ENCODE data around the gene B4GALT3. TPM values are rescaled to one million over a fixed set of nuclear protein-coding genes. Genes with fewer than 3 reads are reported as not detected.

Gene B4GALT3
- total and polyA plus RNA-seq, 2 of the 8 experiments (the other 6 are each of a cell fraction or from before 2014, with no cell fraction given), result 42.3 to 43.0 TPM

DNA sequence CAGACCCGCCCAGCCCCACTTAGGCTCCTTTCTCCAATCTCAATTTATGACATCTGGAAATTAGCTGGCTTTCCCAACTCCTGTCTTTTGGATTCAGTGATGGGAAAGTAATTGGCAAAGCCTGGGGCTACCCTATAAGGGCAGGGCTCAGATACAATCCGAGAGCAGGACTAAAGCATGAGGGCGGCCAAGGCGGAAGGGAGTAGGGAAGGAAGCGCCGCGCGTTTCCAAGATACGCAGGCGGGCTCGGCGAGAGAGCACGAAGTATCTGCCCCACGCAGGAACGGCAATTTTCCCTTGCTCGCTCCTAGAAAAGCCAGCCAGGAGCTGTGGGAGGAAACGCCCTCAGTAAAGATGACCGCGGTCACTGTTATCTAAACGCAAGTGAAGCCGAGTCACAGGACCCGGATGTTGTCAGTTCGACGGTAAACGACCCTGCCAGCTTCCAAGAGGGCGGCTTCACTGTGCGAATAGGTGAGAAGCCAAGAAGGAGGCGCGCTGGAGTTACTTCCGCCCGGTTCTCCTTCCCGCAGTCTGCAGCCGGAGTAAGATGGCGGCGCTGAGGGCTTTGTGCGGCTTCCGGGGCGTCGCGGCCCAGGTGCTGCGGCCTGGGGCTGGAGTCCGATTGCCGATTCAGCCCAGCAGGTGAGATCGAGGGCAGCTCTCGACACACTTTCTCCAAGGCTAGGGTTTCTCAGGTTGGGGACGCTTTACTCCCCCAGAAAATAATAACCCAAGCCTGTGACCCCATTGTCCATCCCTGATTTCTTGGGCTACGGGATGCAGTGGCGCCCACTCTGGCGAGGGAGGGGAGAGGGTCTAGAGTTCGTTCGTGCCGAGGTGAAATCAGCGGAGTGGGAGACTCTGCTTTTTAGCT, 24.8 kb upstream of the B4GALT3 start, which contains the start of gene NDUFS2 (continued):
- TF ChIP-seq CTBP2 (IDR thresholded peaks at IDR 0.05; ENCODE audit: borderline replicate concordance, insufficient read depth, insufficient read length, low read length) (no peak), RFX5 (IDR thresholded peaks at IDR 0.05; ENCODE audit: borderline replicate concordance, low read depth, low read length) (no peak), SP4 (IDR thresholded peaks at IDR 0.05; ENCODE audit: low read length) (peak; percentile 74; the same call in 1 of the 2 replicates), CBX8 (IDR thresholded peaks at IDR 0.05; ENCODE audit: borderline replicate concordance, low read depth, low read length) (no peak), PHF8 (conservative IDR thresholded peaks at IDR 0.05; ENCODE audit: low read depth, low read length) (peak; percentile 97)
- TF ChIP-seq, protein P1, sequence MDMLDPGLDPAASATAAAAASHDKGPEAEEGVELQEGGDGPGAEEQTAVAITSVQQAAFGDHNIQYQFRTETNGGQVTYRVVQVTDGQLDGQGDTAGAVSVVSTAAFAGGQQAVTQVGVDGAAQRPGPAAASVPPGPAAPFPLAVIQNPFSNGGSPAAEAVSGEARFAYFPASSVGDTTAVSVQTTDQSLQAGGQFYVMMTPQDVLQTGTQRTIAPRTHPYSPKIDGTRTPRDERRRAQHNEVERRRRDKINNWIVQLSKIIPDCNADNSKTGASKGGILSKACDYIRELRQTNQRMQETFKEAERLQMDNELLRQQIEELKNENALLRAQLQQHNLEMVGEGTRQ (IDR thresholded peaks at IDR 0.05; ENCODE audit: low read length), result 0 out of 2 replicates have a peak, but pooled peaks have one; percentile 6

Data from H1 (cell line).